Lung (tissue), 12 donors: Measurements from ENCODE around the gene EPB41L4A. TPM values are rescaled to one million over a fixed set of nuclear protein-coding genes. Genes with fewer than 3 reads are reported as not detected.

Experiments
- ATAC-seq: fragments of 200-7000 bp; cut with Tn5 transposase; one replicate; pipeline ENCODE4 v1.9.1; 2020; ENCODE audit warnings: moderate number of reproducible peaks; ENCODE audit not compliant: insufficient read depth, low FRiP score
- DNase-seq, 3 donors: peaks; one replicate each; pipeline ENCODE4 v3.0.0-alpha.2; 2013 to 2017
- H3K27ac ChIP-seq, 2 donors: one replicate each; pipeline ENCODE4 v1.5.1; 2013; ENCODE audit warnings: mild to moderate bottlenecking in 2 of 2, moderate library complexity in 2 of 2, control low read depth in 1 of 2, inconsistent platforms in 1 of 2, low read depth in 1 of 2, low read length in 1 of 2
- H3K27me3 ChIP-seq, 3 donors: one replicate each; pipeline ENCODE4 v1.5.1; 2013; ENCODE audit warnings: low read length in 2 of 3; ENCODE audit not compliant: control insufficient read depth in 3 of 3, insufficient read depth in 3 of 3
- H3K36me3 ChIP-seq, 4 donors: one replicate each; pipeline ENCODE4 v1.5.1; 2013; ENCODE audit warnings: low read length in 4 of 4, mild to moderate bottlenecking in 1 of 4, moderate library complexity in 1 of 4; ENCODE audit not compliant: control insufficient read depth in 4 of 4, insufficient read depth in 4 of 4
- H3K4me1 ChIP-seq, 5 donors: one replicate each; pipeline ENCODE4 v1.5.1; 2013; ENCODE audit warnings: low read length in 5 of 5, mild to moderate bottlenecking in 2 of 5, moderate library complexity in 1 of 5; ENCODE audit not compliant: control insufficient read depth in 5 of 5, insufficient read depth in 5 of 5
- H3K4me3 ChIP-seq: one replicate; pipeline ENCODE4 v1.5.1; 2013; ENCODE audit warnings: mild to moderate bottlenecking, control low read depth, moderate library complexity
- H3K9ac ChIP-seq, 2 donors: one replicate each; pipeline ENCODE4 v1.5.1; 2013; ENCODE audit warnings: low read length in 2 of 2, control low read depth in 1 of 2; ENCODE audit not compliant: insufficient read depth in 1 of 2
- H3K9me3 ChIP-seq, 4 donors: one replicate each; pipeline ENCODE4 v1.5.1; 2013; ENCODE audit warnings: low read length in 3 of 4, mild to moderate bottlenecking in 1 of 4, moderate library complexity in 1 of 4; ENCODE audit not compliant: control insufficient read depth in 4 of 4, insufficient read depth in 3 of 4
- CTCF ChIP-seq: IDR thresholded peaks from 2 replicates; pipeline ENCODE4 v1.5.1; 2012; ENCODE audit warnings: mild to moderate bottlenecking; ENCODE audit errors: control extremely low read depth, extremely low read depth
- WGBS, 2 donors: extraction: QIAGEN DNeasy Blood & Tissue Kit; methylation state at CpG; one replicate each; pipeline ENCODE4 v1.1.7; 2013; 5-methylcytosine and 5-hydroxymethylcytosine counted together
- polyA plus RNA-seq, 2 donors: library from polyadenylated mRNA; stranded (reverse); fragments of 200-250 nt; gene quantifications; one replicate each; pipeline ENCODE4 v1.2.1, GENCODE V29; 2013
- total RNA-seq, 2 donors: library from RNA; depleted of rRNA in 1 of 2; stranded (reverse); fragments of >200 nt in 1 of 2; gene quantifications; one replicate each; pipeline ENCODE4 v1.2.1, GENCODE V29; 2014 to 2021
- donor health status: control.
- donor health status: control.
- donor health status: Bipolar disorder and iron deficiency.
- donor health status: healthy.
- donor health status: DM: yes; HTN: yes; CAD: no.

EPB41L4A gene
- total and polyA plus RNA-seq, 4 donors: 4.6 to 44.5 (median 14.9) TPM

DNA sequence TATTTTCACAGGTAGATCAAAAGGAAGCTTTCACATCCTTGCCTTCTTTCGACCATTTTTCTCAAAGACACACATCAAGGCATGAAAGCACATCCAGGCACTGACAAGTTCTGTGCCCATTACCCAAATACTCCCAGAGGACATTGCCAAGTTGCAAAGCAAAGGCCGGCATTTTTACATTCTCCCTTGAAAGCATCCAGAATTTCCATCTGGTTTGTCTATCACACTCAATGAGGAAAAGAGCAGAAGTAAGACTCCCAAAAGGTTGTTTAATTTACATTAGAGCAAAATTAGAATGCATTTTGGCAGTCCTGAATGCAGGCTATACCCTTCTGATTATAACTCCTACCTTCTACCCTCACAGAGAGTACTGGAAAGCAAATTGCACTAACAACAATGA is 160.5 kb downstream of the EPB41L4A start:
- no peaks in the 10 kb centered on the region for H3K27me3 ChIP-seq
- H3K9ac ChIP-seq: no peak overlapping the region
- WGBS, 2 donors: 89% methylated on average over 2 of the region's 2 CpGs
- peaks cover 0 to 6% (median 0%) of the 10 kb centered on the region in 4 donors for H3K36me3 ChIP-seq
- DNase-seq (no peak), ATAC-seq (no peak)
- no peak overlapping the region for H3K4me3 ChIP-seq
- no peaks in the 10 kb centered on the region for H3K9me3 ChIP-seq
- H3K4me1 ChIP-seq: peaks cover 0 to 4% (median 0%) of the 10 kb centered on the region in 5 donors
- H3K27ac ChIP-seq: no peak overlapping the region
- TF ChIP-seq CTCF: no peak

GRCh38 chr5:112257976-112258375 is 161.1 kb downstream of the EPB41L4A start:
- peak in 2 of 3 donors; percentile 18 to 19 for DNase-seq
- Histone ChIP-seq H3K27ac (no peak overlapping the region), H3K36me3 (peaks cover 0 to 6% (median 0%) of the 10 kb centered on the region in 4 donors), H3K4me1 (peaks cover 0 to 4% (median 0%) of the 10 kb centered on the region in 5 donors), H3K27me3 (no peaks in the 10 kb centered on the region), H3K4me3 (no peak overlapping the region), H3K9me3 (no peaks in the 10 kb centered on the region), H3K9ac (no peak overlapping the region)
- no peak for TF ChIP-seq CTCF
- no peak for ATAC-seq

GRCh38 chr5:112257005-112257404 is 162.1 kb downstream of the EPB41L4A start:
- TF ChIP-seq CTCF: no peak
- no peaks in the 10 kb centered on the region for H3K9me3 ChIP-seq
- H3K4me1 ChIP-seq: peaks cover 0 to 4% (median 0%) of the 10 kb centered on the region in 5 donors
- H3K27ac ChIP-seq: no peak overlapping the region
- no peak overlapping the region for H3K4me3 ChIP-seq
- H3K36me3 ChIP-seq: peaks cover 0 to 3% (median 0%) of the 10 kb centered on the region in 4 donors
- no peaks in the 10 kb centered on the region for H3K27me3 ChIP-seq
- no peak overlapping the region for H3K9ac ChIP-seq
- ATAC-seq (no peak), DNase-seq (no peak)

- ATAC-seq (no peak), DNase-seq (no peak)
- H3K9me3 ChIP-seq: no peaks in the 10 kb centered on the region
- no peaks in the 10 kb centered on the region for H3K36me3 ChIP-seq
- H3K4me3 ChIP-seq: no peak overlapping the region
- H3K27ac ChIP-seq: peak overlapping the region; percentile 37 to 43
- peaks cover 0 to 6% (median 0%) of the 10 kb centered on the region in 5 donors for H3K4me1 ChIP-seq
- no peaks in the 10 kb centered on the region for H3K27me3 ChIP-seq
- WGBS, 2 donors: 78 to 91% methylated on average over 5 of the region's 5 CpGs
- H3K9ac ChIP-seq: no peak overlapping the region
- TF ChIP-seq CTCF: no peak
These were observed 164.8 kb downstream of the EPB41L4A start for GRCh38 chr5:112254303-112254702.
